ENCODE data around the gene ZNF106.

Gene ZNF106

DNA sequence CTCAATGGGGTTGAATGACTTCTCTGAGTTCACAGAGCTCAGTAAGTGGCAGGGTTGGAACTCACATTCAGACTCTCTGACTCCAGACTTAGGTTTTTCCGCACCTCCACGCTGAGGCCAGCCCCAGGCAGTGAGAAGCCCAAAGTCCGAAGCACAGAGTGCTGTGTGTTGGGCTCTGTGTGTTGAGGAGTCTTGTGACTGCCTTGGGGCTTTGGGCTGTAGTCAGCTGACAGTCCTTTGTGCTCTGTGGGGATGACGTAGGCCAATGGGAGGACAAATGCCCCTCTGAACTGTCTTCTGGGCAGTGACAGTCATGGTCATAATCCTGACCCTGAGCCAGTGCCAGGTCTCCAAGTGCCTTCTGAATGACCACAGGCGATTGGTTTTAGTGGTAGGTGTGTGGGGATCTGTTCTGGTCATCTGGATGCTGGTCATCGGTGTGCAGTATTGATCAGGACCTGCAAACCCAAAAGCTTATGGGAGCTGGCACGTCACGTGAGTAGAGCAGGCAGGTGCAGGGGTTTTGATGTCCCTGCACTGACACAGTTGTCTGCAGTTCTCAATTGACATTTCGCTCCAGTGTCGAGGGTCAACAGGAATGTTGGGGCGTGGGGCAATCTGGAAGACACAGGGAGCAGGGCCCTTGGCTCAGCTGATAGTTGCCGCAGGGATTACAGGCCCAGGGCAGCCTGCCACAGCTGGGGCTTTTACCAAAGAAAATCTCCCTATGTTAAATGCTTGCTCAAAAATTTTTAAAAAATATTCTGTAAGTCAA, 86.3 kb downstream of the ZNF106 start:
- no peak for DNase-seq

DNA sequence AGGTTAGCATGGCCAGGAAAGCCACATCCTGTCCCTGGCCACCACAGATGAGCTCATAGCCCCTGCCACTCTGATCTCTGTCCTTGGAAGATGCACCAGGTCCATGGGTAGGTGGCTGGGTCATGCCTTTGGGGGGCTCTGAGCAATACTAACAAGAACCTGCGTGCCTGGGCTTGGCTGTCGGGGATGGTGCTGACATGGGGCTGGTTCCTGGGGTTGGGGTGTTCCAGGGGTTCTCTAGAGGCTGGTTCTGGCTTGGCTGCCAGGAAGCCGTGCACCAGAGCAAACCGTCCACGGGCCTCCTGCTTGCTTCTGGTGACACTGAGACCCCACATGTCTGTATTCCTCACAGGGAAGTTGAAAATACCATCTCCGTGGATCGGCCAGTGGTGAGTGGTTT, 87.6 kb downstream of the ZNF106 start:
- DNase-seq = no peak

DNA sequence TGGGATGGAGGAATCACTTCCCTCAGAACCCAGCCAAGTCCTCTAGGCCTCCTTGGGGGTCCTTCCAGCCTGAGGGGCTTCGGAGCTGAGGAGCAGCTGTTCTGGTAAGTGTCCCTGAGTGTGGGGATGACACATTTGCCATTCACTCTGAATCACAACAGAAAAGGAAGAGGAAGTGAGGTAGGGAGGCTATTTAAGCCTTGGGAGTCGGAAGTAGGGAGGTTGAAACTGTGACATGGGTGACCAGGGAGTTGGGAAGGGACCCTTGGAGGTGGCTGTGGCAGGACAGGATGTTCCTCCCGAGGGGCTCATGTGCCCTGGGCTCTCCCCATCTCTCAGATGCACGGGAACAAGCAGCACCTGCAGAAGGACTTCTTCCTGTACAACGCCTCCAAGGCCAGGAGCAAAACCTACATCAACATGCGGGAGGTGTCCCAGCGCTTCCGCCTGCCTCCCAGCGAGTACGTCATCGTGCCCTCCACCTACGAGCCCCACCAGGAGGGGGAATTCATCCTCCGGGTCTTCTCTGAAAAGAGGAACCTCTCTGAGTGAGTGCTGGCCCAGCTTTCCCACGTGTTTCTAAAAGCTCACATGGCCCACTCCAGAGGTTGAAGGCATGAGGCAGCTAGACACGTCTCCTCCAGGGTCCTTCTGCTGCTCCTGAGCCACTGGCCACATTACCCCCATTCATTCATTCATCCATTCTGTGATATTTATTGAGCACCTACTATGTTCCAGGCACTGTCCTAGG, 88.3 kb downstream of the ZNF106 start:
- DNase-seq = peak; percentile 70

- no peak for DNase-seq
These were observed 89.1 kb downstream of the ZNF106 start for GRCh38 chr15:42401544-42402454.

- DNase-seq = no peak
These were observed 95.1 kb downstream of the ZNF106 start for GRCh38 chr15:42395838-42396237.

- DNase-seq = no peak
These were observed 96.8 kb downstream of the ZNF106 start for GRCh38 chr15:42394106-42394505.

- no peak for DNase-seq
These were observed 98.5 kb downstream of the ZNF106 start for GRCh38 chr15:42392309-42393024.

- no peak for DNase-seq
These were observed 103.3 kb downstream of the ZNF106 start for GRCh38 chr15:42387603-42388002.

DNA sequence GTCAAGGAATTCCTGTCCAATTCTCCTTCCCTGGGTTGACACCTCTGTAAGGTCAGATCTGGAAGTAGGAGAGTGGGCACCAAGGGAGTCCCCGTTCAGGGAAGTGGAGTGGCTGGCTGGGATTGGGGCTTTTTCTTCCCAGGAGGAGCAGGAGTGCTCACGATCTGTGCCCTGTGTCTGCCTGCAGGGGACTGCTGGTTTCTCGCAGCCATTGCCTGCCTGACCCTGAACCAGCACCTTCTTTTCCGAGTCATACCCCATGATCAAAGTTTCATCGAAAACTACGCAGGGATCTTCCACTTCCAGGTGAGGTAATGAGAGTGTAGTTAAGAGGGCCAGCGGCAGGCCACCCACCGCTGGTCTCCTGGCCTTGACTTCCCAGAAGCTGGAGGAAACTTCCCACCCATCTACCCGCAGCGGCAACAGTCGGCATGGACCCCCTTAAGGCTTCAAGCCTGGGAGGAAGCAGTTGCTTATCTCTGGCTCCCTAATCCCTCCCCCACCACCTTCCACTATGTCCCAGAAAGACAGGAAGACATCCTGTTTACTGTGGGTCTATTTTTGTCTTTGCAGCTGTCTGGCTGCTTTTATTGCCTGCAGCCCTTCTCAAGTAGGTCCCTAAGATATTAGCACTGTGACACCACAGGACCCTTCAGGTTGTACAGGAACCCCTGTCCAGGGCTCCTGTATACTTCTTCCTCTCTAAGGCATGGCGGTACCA, 104.8 kb downstream of the ZNF106 start:
- DNase-seq = no peak

GRCh38 chr15:42385206-42385979, 105.5 kb downstream of the ZNF106 start:
- peak; percentile 21 for DNase-seq

GRCh38 chr15:42384597-42384996, 106.3 kb downstream of the ZNF106 start:
- no peak for DNase-seq

- no peak for DNase-seq
These were observed 112.9 kb downstream of the ZNF106 start for GRCh38 chr15:42378011-42378410.

DNA sequence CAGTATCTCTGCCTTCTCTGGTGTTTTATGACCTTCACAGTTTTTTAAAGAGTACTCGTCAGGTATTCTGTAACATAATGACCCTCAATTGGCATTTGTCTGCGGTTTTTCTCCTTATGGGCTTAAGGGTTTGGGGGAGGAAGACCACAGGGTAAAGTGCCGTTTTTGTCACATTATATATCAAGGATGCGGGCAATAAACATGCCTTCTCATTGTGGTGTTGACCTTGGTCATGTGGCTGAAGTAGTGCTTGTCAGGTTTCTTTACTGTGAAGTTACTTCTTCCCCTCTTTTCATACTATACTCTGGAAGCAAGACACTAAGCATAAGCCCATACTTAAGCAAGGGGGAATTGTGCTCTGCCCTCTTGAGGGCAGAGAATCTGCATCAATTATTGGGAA, 115.0 kb downstream of the ZNF106 start:
- no peak for DNase-seq

GRCh38 chr15:42375252-42375651, 115.7 kb downstream of the ZNF106 start:
- no peak for DNase-seq

DNA sequence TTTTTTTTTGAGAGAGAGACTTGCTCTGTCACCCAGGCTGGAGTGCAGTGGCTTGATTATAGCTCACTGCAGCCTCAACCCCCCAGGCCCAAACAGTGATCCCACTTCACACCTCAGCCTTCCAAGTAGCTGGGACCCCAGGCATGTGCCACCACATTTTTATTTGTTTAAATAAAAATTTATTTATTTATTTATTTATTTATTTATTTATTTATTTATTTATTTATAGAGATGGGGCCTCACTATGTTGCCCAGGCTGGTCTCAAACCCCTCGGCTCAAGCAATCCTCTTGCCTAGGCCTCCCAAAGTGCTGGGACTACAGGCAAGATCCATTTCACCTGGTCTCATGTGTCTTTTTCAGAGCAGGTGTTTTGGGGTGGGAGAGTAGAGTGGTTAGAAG, 116.1 kb downstream of the ZNF106 start:
- no peak for DNase-seq

GRCh38 chr15:42373936-42374335, 117.0 kb downstream of the ZNF106 start:
- no peak for DNase-seq

GRCh38 chr15:42373274-42373673, 117.7 kb downstream of the ZNF106 start:
- DNase-seq = no peak

- peak; percentile 19 for DNase-seq
These were observed 119.8 kb downstream of the ZNF106 start for GRCh38 chr15:42371096-42371495.

DNA sequence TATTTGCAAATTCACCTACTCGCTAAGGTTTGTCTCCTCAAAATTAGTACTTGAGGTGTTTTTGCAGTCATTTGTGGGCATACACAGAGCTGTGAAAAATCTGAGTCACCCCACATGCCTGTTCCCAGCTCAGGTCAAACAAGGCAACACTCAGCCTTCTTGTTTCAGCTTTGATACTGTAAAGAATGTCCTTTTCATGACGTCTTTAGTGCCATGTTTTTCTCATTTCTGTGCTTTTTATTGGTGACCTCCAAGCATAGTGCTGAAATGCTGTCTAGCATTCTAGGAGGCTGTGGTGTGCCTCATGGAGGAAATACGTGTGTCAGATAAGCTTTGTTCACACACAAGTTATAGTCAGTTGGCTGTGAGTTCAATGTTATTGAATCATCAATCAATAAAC, 122.8 kb downstream of the ZNF106 start:
- DNase-seq = no peak

DNA sequence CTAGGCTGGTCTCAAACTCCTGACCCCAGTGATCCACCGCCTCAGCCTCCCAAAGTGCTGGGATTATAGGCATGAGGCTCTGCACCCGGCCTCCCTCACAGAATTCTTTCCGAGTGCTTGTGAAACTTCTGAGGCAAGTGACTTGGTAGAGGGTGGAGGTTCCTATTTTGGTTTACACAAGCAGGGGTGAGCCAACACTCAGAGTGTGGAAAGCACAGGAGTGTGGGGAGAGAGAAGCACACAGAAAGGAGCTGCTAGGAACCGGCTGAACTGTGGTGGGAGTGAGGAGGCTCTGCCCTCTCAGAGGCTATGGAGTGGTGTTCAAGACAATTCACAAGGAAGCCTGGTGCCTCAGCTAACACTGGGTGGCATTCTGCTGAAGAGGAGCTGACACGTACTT, 123.9 kb downstream of the ZNF106 start:
- peak; percentile 94 for DNase-seq

- peak; percentile 54 for DNase-seq
These were observed 124.9 kb downstream of the ZNF106 start for GRCh38 chr15:42365921-42366550.
